Stomach smooth muscle (tissue), 2 donors: ENCODE measurements around the gene SCYL2.
"Not testable (repeated sequence)": the region's sequence is repeated elsewhere in the genome, so short reads cannot be mapped to it uniquely, and the experiment has no call there.

Experiments used
- H3K27ac ChIP-seq: one replicate; pipeline ENCODE4 v1.7.0; 2013; ENCODE audit warnings: mild to moderate bottlenecking, low read length, inconsistent platforms
- H3K27me3 ChIP-seq, 2 donors: one replicate each; pipeline ENCODE4 v1.7.0; 2013; ENCODE audit warnings: low read length in 2 of 2; ENCODE audit not compliant: insufficient read depth in 2 of 2, control insufficient read depth in 1 of 2
- H3K36me3 ChIP-seq, 2 donors: one replicate each; pipeline ENCODE4 v1.7.0; 2013; ENCODE audit warnings: low read length in 2 of 2; ENCODE audit not compliant: control insufficient read depth in 2 of 2, insufficient read depth in 2 of 2
- H3K4me1 ChIP-seq: one replicate; pipeline ENCODE4 v1.7.0; 2013; ENCODE audit warnings: low read length; ENCODE audit not compliant: control insufficient read depth, insufficient read depth
- H3K4me3 ChIP-seq, 2 donors: one replicate each; pipeline ENCODE4 v1.7.0; 2013; ENCODE audit warnings: low read length in 2 of 2
- H3K9ac ChIP-seq, 2 donors: one replicate each; pipeline ENCODE4 v1.7.0; 2013; ENCODE audit warnings: low read length in 2 of 2, mild to moderate bottlenecking in 1 of 2
- H3K9me3 ChIP-seq, 2 donors: one replicate each; pipeline ENCODE4 v1.7.0; 2013; ENCODE audit warnings: low read length in 2 of 2; ENCODE audit not compliant: control insufficient read depth in 2 of 2
- donor health status: healthy.
- donor health status: Pancreatic carcinoma.

Gene SCYL2

GRCh38 chr12:100317371-100317770, 50.4 kb downstream of the SCYL2 start:
- no peak overlapping the region for H3K4me3 ChIP-seq
- H3K36me3 ChIP-seq: peaks cover 4 to 11% of the 10 kb centered on the region in 2 donors
- no peak overlapping the region for H3K9ac ChIP-seq
- H3K4me1 ChIP-seq: no peaks in the 10 kb centered on the region
- no peaks in the 10 kb centered on the region for H3K9me3 ChIP-seq
- no peaks in the 10 kb centered on the region for H3K27me3 ChIP-seq
- no peak overlapping the region for H3K27ac ChIP-seq

GRCh38 chr12:100324498-100324897, 57.5 kb downstream of the SCYL2 start:
- Histone ChIP-seq H3K9me3 (no peaks in the 10 kb centered on the region), H3K27ac (no peak overlapping the region), H3K36me3 (peaks cover 3 to 15% of the 10 kb centered on the region in 2 donors), H3K4me1 (no peaks in the 10 kb centered on the region), H3K9ac (no peak overlapping the region), H3K4me3 (no peak overlapping the region), H3K27me3 (no peaks in the 10 kb centered on the region)

GRCh38 chr12:100326208-100326607, 59.2 kb downstream of the SCYL2 start:
- H3K27me3 ChIP-seq: no peaks in the 10 kb centered on the region
- no peak overlapping the region for H3K9ac ChIP-seq
- H3K9me3 ChIP-seq: no peaks in the 10 kb centered on the region
- H3K36me3 ChIP-seq: peaks cover 8 to 22% of the 10 kb centered on the region in 2 donors
- no peaks in the 10 kb centered on the region for H3K4me1 ChIP-seq
- no peak overlapping the region for H3K27ac ChIP-seq
- H3K4me3 ChIP-seq: no peak overlapping the region

GRCh38 chr12:100329800-100330199, 62.8 kb downstream of the SCYL2 start:
- H3K27ac ChIP-seq: no peak overlapping the region
- no peak overlapping the region for H3K4me3 ChIP-seq
- no peak overlapping the region for H3K9ac ChIP-seq
- H3K27me3 ChIP-seq: no peaks in the 10 kb centered on the region
- no peaks in the 10 kb centered on the region for H3K9me3 ChIP-seq
- H3K36me3 ChIP-seq: peaks cover 8 to 19% of the 10 kb centered on the region in 2 donors
- no peaks in the 10 kb centered on the region for H3K4me1 ChIP-seq

GRCh38 chr12:100331871-100332270, 64.9 kb downstream of the SCYL2 start:
- Histone ChIP-seq H3K27ac (no peak overlapping the region), H3K9me3 (no peaks in the 10 kb centered on the region), H3K9ac (no peak overlapping the region), H3K4me3 (no peak overlapping the region), H3K27me3 (no peaks in the 10 kb centered on the region), H3K4me1 (no peaks in the 10 kb centered on the region), H3K36me3 (peaks cover 13 to 29% of the 10 kb centered on the region in 2 donors)

- Histone ChIP-seq H3K27ac (no peak overlapping the region), H3K27me3 (no peaks in the 10 kb centered on the region), H3K36me3 (peaks cover 13 to 31% of the 10 kb centered on the region in 2 donors), H3K4me3 (no peak overlapping the region), H3K9me3 (no peaks in the 10 kb centered on the region), H3K9ac (no peak overlapping the region), H3K4me1 (no peaks in the 10 kb centered on the region)
Observed at GRCh38 chr12:100332852-100333251, 65.9 kb downstream of the SCYL2 start.

- no peaks in the 10 kb centered on the region for H3K27me3 ChIP-seq
- no peak overlapping the region for H3K27ac ChIP-seq
- H3K9ac ChIP-seq: no peak overlapping the region
- H3K9me3 ChIP-seq: no peaks in the 10 kb centered on the region
- no peak overlapping the region for H3K4me3 ChIP-seq
- H3K4me1 ChIP-seq: no peaks in the 10 kb centered on the region
- H3K36me3 ChIP-seq: peaks cover 13 to 21% of the 10 kb centered on the region in 2 donors
Observed at GRCh38 chr12:100337299-100337698, 70.3 kb downstream of the SCYL2 start.

GRCh38 chr12:100337727-100338126, 70.8 kb downstream of the SCYL2 start:
- Histone ChIP-seq H3K36me3 (peaks cover 14 to 21% of the 10 kb centered on the region in 2 donors), H3K9ac (no peak overlapping the region), H3K9me3 (no peaks in the 10 kb centered on the region), H3K27me3 (no peaks in the 10 kb centered on the region), H3K4me1 (no peaks in the 10 kb centered on the region), H3K4me3 (no peak overlapping the region), H3K27ac (no peak overlapping the region)

- no peaks in the 10 kb centered on the region for H3K27me3 ChIP-seq
- no peak overlapping the region for H3K4me3 ChIP-seq
- H3K4me1 ChIP-seq: no peaks in the 10 kb centered on the region
- H3K27ac ChIP-seq: no peak overlapping the region
- peaks cover 14 to 21% of the 10 kb centered on the region in 2 donors for H3K36me3 ChIP-seq
- H3K9me3 ChIP-seq: no peaks in the 10 kb centered on the region
- no peak overlapping the region for H3K9ac ChIP-seq
Observed at GRCh38 chr12:100339071-100339470, 72.1 kb downstream of the SCYL2 start.

- not testable (repeated sequence) for H3K9me3 ChIP-seq, H3K27me3 ChIP-seq
Observed at GRCh38 chr12:100342897-100343296, 75.9 kb downstream of the SCYL2 start.

GRCh38 chr12:100344351-100344750, 77.4 kb downstream of the SCYL2 start:
- H3K9me3 ChIP-seq, H3K36me3 ChIP-seq, H3K4me1 ChIP-seq, H3K27ac ChIP-seq, H3K9ac ChIP-seq, H3K4me3 ChIP-seq, H3K27me3 ChIP-seq: not testable (repeated sequence)

More at GRCh38 chr12:100342897-100343296, 75.9 kb downstream of the SCYL2 start:
- H3K4me1 ChIP-seq, H3K4me3 ChIP-seq, H3K27ac ChIP-seq, H3K36me3 ChIP-seq, H3K9ac ChIP-seq: not testable (repeated sequence)
